ENCODE measurements around the gene CDC23.

The CDC23 gene

GRCh38 chr5:138180841-138181240 is 32.3 kb downstream of the CDC23 start:
- no peak for TF ChIP-seq POLR2AphosphoS5 (IDR thresholded peaks at IDR 0.05; ENCODE audit: low read depth, low read length)
- TF ChIP-seq SIN3A (IDR thresholded peaks at IDR 0.05; ENCODE audit: borderline replicate concordance, insufficient read depth, low read length): no peak
- TF ChIP-seq FOXP2 (optimal IDR thresholded peaks at IDR 0.05; ENCODE audit: borderline replicate concordance, extremely low read depth, extremely low read length, insufficient read depth): no peak
- no peak for TF ChIP-seq REST (IDR thresholded peaks at IDR 0.05; ENCODE audit: insufficient read depth in 1 of 2, low read depth in 2 of 2, low read length in 2 of 2)
- no peak for TF ChIP-seq TAF1 (IDR thresholded peaks at IDR 0.05; ENCODE audit: borderline replicate concordance, insufficient read depth, low read length)

- TF ChIP-seq POLR2AphosphoS5 (IDR thresholded peaks at IDR 0.05; ENCODE audit: low read depth, low read length): no peak
- TF ChIP-seq TAF1 (IDR thresholded peaks at IDR 0.05; ENCODE audit: borderline replicate concordance, insufficient read depth, low read length): no peak
- no peak for TF ChIP-seq REST (IDR thresholded peaks at IDR 0.05; ENCODE audit: insufficient read depth in 1 of 2, low read depth in 2 of 2, low read length in 2 of 2)
- no peak for TF ChIP-seq FOXP2 (optimal IDR thresholded peaks at IDR 0.05; ENCODE audit: borderline replicate concordance, extremely low read depth, extremely low read length, insufficient read depth)
- TF ChIP-seq SIN3A (IDR thresholded peaks at IDR 0.05; ENCODE audit: borderline replicate concordance, insufficient read depth, low read length): no peak
Observed at GRCh38 chr5:138180183-138180782, 32.8 kb downstream of the CDC23 start.

- no peak for TF ChIP-seq REST (IDR thresholded peaks at IDR 0.05; ENCODE audit: insufficient read depth in 1 of 2, low read depth in 2 of 2, low read length in 2 of 2)
- no peak for TF ChIP-seq POLR2AphosphoS5 (IDR thresholded peaks at IDR 0.05; ENCODE audit: low read depth, low read length)
- TF ChIP-seq FOXP2 (optimal IDR thresholded peaks at IDR 0.05; ENCODE audit: borderline replicate concordance, extremely low read depth, extremely low read length, insufficient read depth): no peak
- no peak for TF ChIP-seq TAF1 (IDR thresholded peaks at IDR 0.05; ENCODE audit: borderline replicate concordance, insufficient read depth, low read length)
- no peak for TF ChIP-seq SIN3A (IDR thresholded peaks at IDR 0.05; ENCODE audit: borderline replicate concordance, insufficient read depth, low read length)
Observed at GRCh38 chr5:138179277-138179857, 33.8 kb downstream of the CDC23 start.

- TF ChIP-seq TAF1 (IDR thresholded peaks at IDR 0.05; ENCODE audit: borderline replicate concordance, insufficient read depth, low read length) (peak; percentile 93), REST (IDR thresholded peaks at IDR 0.05; ENCODE audit: insufficient read depth in 1 of 2, low read depth in 2 of 2, low read length in 2 of 2) (no peak), SIN3A (IDR thresholded peaks at IDR 0.05; ENCODE audit: borderline replicate concordance, insufficient read depth, low read length) (peak; percentile 99), POLR2AphosphoS5 (IDR thresholded peaks at IDR 0.05; ENCODE audit: low read depth, low read length) (peak; percentile 86), FOXP2 (optimal IDR thresholded peaks at IDR 0.05; ENCODE audit: borderline replicate concordance, extremely low read depth, extremely low read length, insufficient read depth) (no peak)
Observed at GRCh38 chr5:138178516-138179276, 34.4 kb downstream of the CDC23 start, which contains the start of the genes BRD8 and KIF20A. BRD8 (minus strand) TSS chr5:138178630; CDS start chr5:138178614, 16 bp downstream. KIF20A (plus strand) TSS chr5:138179112; CDS start chr5:138179681, 569 bp downstream.
